MG63 (cell line): Measurements from ENCODE around the gene DALRD3. TPM values are rescaled to one million over a fixed set of nuclear protein-coding genes. Genes with fewer than 3 reads are reported as not detected.
A peak's percentile ranks its signal among the peaks of the same experiment; 100 is the strongest.

Experiments
- DNase-seq: peaks from one replicate; pipeline ENCODE4 v3.0.0-alpha.2; 2020
- H3K27me3 ChIP-seq: fragments of 250-450 bp; sonication (Bioruptor Pico); 2 replicates; pipeline ENCODE4 v1.5.1; 2020; ENCODE audit warnings: mild to moderate bottlenecking, moderate library complexity
- H3K36me3 ChIP-seq: fragments of 250-450 bp; sonication (Bioruptor Pico); 2 replicates; pipeline ENCODE4 v1.5.1; 2020; ENCODE audit warnings: mild to moderate bottlenecking, moderate library complexity
- H3K4me3 ChIP-seq: fragments of 250-450 bp; sonication (Bioruptor Pico); 2 replicates; pipeline ENCODE4 v1.5.1; 2020; ENCODE audit warnings: mild to moderate bottlenecking, moderate library complexity
- H3K9me3 ChIP-seq: fragments of 250-450 bp; sonication (Bioruptor Pico); 2 replicates; pipeline ENCODE4 v1.5.1; 2020; ENCODE audit warnings: mild to moderate bottlenecking, moderate library complexity
- total RNA-seq: library from RNA; depleted of rRNA; stranded (reverse); fragments of >200 nt; shearing (Covaris generic); gene quantifications from 2 replicates; pipeline ENCODE4 v1.2.3, GENCODE V29; 2014; ENCODE audit warnings: low replicate concordance; rRNA removed

Gene DALRD3
- 15.9 and 18.6 TPM in 2 replicates for total RNA-seq

- no peaks in the 10 kb centered on the region for H3K27me3 ChIP-seq
- DNase-seq, result peak; percentile 63
Observed at GRCh38 chr3:49017971-49018706, at the start of gene DALRD3. Gene DALRD3 (minus strand): TSS chr3:49018580. CDS start chr3:49018564, 16 bp downstream.

GRCh38 chr3:49058011-49058410 is 39.6 kb upstream of the DALRD3 start:
- Histone ChIP-seq H3K36me3 (peaks cover 34% of the 10 kb centered on the region), H3K27me3 (no peaks in the 10 kb centered on the region), H3K4me3 (no peak overlapping the region), H3K9me3 (no peaks in the 10 kb centered on the region)
- DNase-seq, result no peak

More at GRCh38 chr3:49017971-49018706, at the start of gene DALRD3:
- H3K36me3 ChIP-seq, result peaks cover 11% of the 10 kb centered on the region
- no peaks in the 10 kb centered on the region for H3K9me3 ChIP-seq
- peak within 1 kb of the TSS; percentile 86 for H3K4me3 ChIP-seq

DNA sequence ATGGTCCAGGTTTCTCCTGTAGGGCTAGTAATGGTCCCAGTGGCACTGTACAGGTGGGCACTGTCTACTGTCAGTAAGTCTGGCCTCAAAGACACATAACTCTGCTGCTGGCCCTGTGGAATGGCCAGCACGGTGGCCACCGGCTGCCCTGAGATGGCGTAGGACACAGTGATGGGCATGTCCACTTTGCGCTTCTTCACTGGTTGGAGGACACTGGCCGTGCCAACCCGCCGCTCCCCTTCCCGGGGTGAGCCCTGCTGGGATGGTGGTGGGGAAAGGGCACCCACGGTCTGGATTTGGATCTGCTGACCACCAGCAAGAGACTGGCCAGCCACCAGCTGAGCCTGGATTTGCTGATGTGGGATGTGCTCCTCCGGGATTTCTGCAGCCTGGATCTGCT is 38.9 kb upstream of the DALRD3 start:
- Histone ChIP-seq H3K36me3 (peaks cover 34% of the 10 kb centered on the region), H3K9me3 (no peaks in the 10 kb centered on the region), H3K27me3 (no peaks in the 10 kb centered on the region), H3K4me3 (no peak overlapping the region)
- DNase-seq, result no peak

- peaks cover 33% of the 10 kb centered on the region for H3K36me3 ChIP-seq
- H3K27me3 ChIP-seq, result no peaks in the 10 kb centered on the region
- H3K4me3 ChIP-seq, result no peak overlapping the region
- DNase-seq, result no peak
- H3K9me3 ChIP-seq, result no peaks in the 10 kb centered on the region
Observed at GRCh38 chr3:49054344-49054862, 36.0 kb upstream of the DALRD3 start.

DNA sequence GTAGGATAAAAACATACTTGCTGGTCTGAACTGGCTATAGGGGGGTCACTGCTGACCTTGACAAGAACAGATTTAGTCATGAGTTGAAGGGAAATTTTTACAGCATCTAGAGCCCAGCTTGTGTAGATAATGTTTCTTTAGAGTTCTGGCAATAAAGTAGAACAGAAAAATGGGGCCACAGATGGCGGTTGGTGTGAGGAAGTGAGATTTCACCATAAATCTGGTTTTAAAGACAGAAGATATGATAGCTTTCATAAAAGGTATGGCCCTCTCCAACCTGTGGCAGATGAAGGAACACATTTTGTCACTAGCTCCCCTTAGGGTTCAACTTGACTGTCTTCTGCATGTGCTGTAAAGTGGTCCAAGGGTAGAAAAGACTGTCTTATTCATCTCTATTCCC is 35.2 kb upstream of the DALRD3 start:
- no peak for DNase-seq
- Histone ChIP-seq H3K4me3 (no peak overlapping the region), H3K27me3 (no peaks in the 10 kb centered on the region), H3K9me3 (no peaks in the 10 kb centered on the region), H3K36me3 (peaks cover 33% of the 10 kb centered on the region)

DNA sequence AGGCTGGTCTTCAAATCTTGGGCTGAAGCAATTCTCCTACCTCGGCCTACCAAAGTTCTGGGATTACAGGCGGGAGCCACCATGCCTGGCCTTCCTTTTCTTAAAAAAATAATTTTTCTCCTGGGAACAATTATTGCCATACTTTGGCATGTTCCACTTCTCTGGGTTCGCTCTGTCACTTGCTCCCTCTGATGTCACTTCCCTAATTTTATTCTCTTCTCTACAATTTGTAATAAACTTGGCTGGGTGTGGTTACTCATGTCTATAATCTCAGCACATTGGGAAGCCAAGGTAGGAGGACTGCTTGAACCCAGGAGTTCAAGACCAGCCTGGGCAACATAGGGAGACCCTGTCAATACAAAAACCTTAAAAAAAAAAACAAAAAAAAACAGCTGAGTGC is 16.9 kb upstream of the DALRD3 start:
- no peak for DNase-seq
- Histone ChIP-seq H3K27me3 (no peaks in the 10 kb centered on the region), H3K4me3 (no peak overlapping the region), H3K9me3 (no peaks in the 10 kb centered on the region), H3K36me3 (peaks cover 16% of the 10 kb centered on the region)

DNA sequence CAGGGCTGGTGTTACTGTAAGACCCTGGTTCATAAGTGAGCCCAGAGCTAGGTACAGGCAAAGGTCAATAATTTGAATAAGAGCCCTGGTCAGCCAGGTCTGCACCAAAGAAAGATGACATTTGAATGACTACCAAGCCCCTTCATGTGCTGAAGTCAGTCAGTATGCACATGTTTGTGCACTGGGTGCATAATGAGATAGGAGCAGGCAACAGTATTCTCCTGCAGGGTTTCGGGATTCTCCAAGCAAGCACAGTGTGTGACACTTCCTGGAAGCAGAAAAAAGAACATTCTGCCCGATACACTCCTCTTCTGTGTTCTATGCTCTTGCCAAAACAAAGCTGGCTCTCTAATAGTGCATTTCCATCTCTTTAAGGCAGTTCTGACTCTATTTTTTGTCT is 16.3 kb upstream of the DALRD3 start:
- H3K36me3 ChIP-seq, result peaks cover 16% of the 10 kb centered on the region
- H3K4me3 ChIP-seq, result no peak overlapping the region
- H3K27me3 ChIP-seq, result no peaks in the 10 kb centered on the region
- H3K9me3 ChIP-seq, result no peaks in the 10 kb centered on the region
- no peak for DNase-seq

- Histone ChIP-seq H3K36me3 (peaks cover 27% of the 10 kb centered on the region), H3K4me3 (no peak overlapping the region), H3K27me3 (no peaks in the 10 kb centered on the region), H3K9me3 (no peaks in the 10 kb centered on the region)
- DNase-seq, result no peak
Observed at GRCh38 chr3:49032646-49033304, 14.4 kb upstream of the DALRD3 start.

- Histone ChIP-seq H3K9me3 (no peaks in the 10 kb centered on the region), H3K4me3 (no peak overlapping the region), H3K36me3 (peaks cover 45% of the 10 kb centered on the region), H3K27me3 (no peaks in the 10 kb centered on the region)
- DNase-seq, result no peak
Observed at GRCh38 chr3:49030321-49030720, 11.9 kb upstream of the DALRD3 start.

- H3K36me3 ChIP-seq, result peaks cover 52% of the 10 kb centered on the region
- DNase-seq, result no peak
- H3K4me3 ChIP-seq, result peak overlapping the region; percentile 82
Observed at GRCh38 chr3:49029563-49029884, 11.1 kb upstream of the DALRD3 start.

GRCh38 chr3:49028673-49029562 is 10.5 kb upstream of the DALRD3 start, which contains the start of gene IMPDH2:
Gene IMPDH2 (minus strand): TSS chr3:49029398. CDS start chr3:49029350, 48 bp downstream.
- peak; percentile 83 for DNase-seq
- H3K27me3 ChIP-seq, result no peaks in the 10 kb centered on the region
- H3K36me3 ChIP-seq, result peaks cover 55% of the 10 kb centered on the region

More at GRCh38 chr3:49029563-49029884, 11.1 kb upstream of the DALRD3 start:
- no peaks in the 10 kb centered on the region for H3K9me3 ChIP-seq
- no peaks in the 10 kb centered on the region for H3K27me3 ChIP-seq

DNA sequence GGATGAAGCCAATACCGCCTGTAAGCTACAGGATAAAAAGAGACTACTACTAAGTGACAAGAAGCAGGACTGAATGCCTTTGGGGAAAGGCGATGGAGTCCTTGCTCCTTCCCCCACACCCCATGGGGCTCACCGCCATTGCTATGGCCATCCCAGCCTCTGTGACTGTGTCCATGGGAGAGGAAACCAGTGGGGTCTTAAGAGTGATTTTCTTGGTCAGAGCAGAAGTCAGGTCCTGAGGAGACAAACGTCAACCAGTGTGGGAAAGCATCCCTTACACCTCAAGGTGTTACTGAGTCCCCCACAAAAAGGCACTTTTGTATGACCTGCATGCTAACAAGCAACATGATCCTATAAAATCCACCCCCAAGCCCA is 9.9 kb upstream of the DALRD3 start:
- Histone ChIP-seq H3K36me3 (peaks cover 52% of the 10 kb centered on the region), H3K4me3 (peak overlapping the region; percentile 82), H3K9me3 (no peaks in the 10 kb centered on the region), H3K27me3 (no peaks in the 10 kb centered on the region)
- no peak for DNase-seq

More at GRCh38 chr3:49028673-49029562, 10.5 kb upstream of the DALRD3 start, which contains the start of gene IMPDH2:
- Histone ChIP-seq H3K9me3 (no peaks in the 10 kb centered on the region), H3K4me3 (peak within 1 kb of the TSS; percentile 82)

- Histone ChIP-seq H3K27me3 (no peaks in the 10 kb centered on the region), H3K9me3 (no peaks in the 10 kb centered on the region), H3K4me3 (peak overlapping the region; percentile 82; the same call in 1 of the 2 replicates), H3K36me3 (peaks cover 50% of the 10 kb centered on the region)
- no peak for DNase-seq
Observed at GRCh38 chr3:49027634-49028033, 9.3 kb upstream of the DALRD3 start.

GRCh38 chr3:49026536-49026935 is 8.2 kb upstream of the DALRD3 start:
- DNase-seq, result no peak
- Histone ChIP-seq H3K9me3 (no peaks in the 10 kb centered on the region), H3K27me3 (no peaks in the 10 kb centered on the region), H3K36me3 (peaks cover 48% of the 10 kb centered on the region), H3K4me3 (no peak overlapping the region)

DNA sequence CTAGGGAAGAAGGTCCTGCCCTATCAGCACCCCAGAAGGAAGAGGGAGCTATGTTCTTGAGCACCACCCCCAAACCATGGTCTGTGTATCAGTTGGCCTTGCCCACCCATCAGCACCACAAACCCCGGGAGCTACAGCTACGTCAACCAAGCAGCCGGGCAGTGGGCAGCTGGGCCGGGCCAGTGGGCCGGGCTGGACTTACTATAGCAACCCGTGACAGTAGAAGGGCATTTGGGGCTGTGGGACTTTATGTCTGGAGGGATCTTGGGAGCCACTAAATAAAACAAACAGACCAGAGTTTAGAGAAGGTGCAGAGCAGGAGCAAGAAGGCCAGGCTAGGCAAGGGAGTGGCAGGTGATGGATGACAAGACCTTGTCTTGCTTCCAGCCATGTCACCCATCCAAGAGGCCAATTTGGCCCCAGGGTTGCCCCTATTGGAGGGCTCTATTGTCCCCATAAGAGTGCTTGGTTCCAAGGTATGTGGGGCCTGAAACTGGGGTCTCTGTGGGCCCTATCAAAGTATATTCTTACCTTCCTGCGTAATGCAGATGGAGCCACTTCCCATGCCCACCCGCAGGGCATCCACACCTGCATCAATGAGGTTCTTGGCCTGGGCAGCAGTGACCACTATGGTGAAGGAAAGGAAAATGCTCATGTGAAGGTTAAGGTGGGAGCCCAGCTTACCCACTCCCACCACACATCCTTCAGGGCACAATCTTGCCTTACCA is 7.6 kb upstream of the DALRD3 start:
- H3K27me3 ChIP-seq, result no peaks in the 10 kb centered on the region
- peaks cover 46% of the 10 kb centered on the region for H3K36me3 ChIP-seq
- no peak for DNase-seq
- no peaks in the 10 kb centered on the region for H3K9me3 ChIP-seq
- H3K4me3 ChIP-seq, result no peak overlapping the region
